Measurements from ENCODE around the gene HOXC6. TPM values are rescaled to one million over a fixed set of nuclear protein-coding genes. Genes with fewer than 3 reads are reported as not detected.

Gene HOXC6
- polyA plus RNA-seq, 1 experiment = 0.02 TPM

DNA sequence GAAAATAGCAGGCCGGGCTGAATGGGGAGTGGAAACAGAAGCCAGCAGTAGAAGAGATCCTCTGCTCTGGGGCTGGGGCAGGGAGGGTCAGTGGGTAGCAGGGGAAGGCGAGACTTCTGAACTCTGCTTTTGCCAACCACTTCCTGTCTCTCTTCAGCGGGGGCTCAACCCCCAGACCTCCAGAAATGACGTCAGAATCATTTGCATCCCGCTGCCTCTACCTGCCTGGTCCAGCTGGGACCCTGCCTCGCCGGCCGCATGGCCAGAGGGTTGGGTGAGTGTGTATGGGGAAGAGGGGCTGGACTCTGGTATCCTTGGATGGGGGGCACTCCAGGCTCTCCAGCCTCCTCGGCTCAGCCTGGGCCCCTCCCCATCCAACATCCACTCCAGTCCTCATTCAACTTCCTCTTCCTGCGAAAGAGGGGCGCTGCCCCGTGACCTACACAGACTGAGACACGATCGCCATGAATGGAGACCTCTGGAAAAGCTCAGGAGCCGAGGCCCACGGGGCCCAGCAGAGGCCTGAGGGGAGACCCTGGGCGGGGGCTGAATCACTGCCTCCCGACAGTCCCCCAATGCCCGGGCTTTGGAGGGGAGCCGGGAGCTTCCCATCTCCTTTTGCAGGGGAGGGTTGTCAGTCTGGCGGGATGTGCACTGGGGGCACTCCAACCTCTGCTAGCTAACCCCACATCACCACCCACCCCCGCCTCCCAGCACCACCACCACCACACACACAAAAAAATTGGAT, 24.9 kb downstream of the HOXC6 start:
- POLR2A ChIA-PET = no interaction called here
- Histone ChIP-seq H3K4me3 (ENCODE audit: low read depth, low read length) (no peak overlapping the region), H3K27ac (ENCODE audit: low read depth, low read length) (no peak overlapping the region), H3K9me3 (ENCODE audit: control insufficient read depth, insufficient read depth, low read length) (no peaks in the 10 kb centered on the region), H3K27me3 (ENCODE audit: control insufficient read depth, insufficient read depth, low read length) (peaks cover 90% of the 10 kb centered on the region)
- CTCF ChIA-PET = no interaction called here
- no peak for DNase-seq (ENCODE audit: low read depth, low spot score)
- TF ChIP-seq, protein P1, sequence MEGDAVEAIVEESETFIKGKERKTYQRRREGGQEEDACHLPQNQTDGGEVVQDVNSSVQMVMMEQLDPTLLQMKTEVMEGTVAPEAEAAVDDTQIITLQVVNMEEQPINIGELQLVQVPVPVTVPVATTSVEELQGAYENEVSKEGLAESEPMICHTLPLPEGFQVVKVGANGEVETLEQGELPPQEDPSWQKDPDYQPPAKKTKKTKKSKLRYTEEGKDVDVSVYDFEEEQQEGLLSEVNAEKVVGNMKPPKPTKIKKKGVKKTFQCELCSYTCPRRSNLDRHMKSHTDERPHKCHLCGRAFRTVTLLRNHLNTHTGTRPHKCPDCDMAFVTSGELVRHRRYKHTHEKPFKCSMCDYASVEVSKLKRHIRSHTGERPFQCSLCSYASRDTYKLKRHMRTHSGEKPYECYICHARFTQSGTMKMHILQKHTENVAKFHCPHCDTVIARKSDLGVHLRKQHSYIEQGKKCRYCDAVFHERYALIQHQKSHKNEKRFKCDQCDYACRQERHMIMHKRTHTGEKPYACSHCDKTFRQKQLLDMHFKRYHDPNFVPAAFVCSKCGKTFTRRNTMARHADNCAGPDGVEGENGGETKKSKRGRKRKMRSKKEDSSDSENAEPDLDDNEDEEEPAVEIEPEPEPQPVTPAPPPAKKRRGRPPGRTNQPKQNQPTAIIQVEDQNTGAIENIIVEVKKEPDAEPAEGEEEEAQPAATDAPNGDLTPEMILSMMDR (IDR thresholded peaks at IDR 0.05; ENCODE audit: low read depth, low read length) = no peak

DNA sequence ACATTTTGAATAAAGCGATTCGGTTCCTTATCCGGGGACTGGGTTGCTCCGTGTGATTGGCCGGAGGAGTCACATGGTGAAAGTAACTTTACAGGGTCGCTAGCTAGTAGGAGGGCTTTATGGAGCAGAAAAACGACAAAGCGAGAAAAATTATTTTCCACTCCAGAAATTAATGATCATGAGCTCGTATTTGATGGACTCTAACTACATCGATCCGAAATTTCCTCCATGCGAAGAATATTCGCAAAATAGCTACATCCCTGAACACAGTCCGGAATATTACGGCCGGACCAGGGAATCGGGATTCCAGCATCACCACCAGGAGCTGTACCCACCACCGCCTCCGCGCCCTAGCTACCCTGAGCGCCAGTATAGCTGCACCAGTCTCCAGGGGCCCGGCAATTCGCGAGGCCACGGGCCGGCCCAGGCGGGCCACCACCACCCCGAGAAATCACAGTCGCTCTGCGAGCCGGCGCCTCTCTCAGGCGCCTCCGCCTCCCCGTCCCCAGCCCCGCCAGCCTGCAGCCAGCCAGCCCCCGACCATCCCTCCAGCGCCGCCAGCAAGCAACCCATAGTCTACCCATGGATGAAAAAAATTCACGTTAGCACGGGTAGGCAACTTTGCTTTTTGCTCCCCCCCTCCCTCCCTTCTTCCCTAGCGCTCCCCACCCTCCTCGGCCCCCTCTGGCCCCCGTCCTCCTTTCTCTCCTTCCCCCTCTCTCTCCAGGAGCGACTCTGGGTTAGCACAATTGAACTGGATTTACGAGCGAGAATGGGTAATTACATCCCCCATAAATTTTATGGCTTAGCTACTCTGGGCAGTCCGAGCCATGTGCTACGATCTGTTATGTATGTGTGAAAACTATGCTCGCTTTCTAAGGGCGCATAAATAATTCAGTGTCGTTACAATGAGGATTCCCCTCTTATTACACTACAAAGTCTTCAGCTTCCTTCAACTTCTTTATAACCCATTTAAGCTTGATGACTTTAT, 25.8 kb downstream of the HOXC6 start, which contains the start of gene HOXC4:
Gene HOXC4 (plus strand): TSS at position 85 of the 991 bp plus-strand sequence. CDS start 88 bp downstream, at position 173.
- DNase-seq (ENCODE audit: low read depth, low spot score) = no peak
- ChIA-PET CTCF (no interaction called here), POLR2A (no interaction called here)
- TF ChIP-seq, protein P1 (IDR thresholded peaks at IDR 0.05; ENCODE audit: low read depth, low read length) = no peak
- Histone ChIP-seq H3K9me3 (ENCODE audit: control insufficient read depth, insufficient read depth, low read length) (no peaks in the 10 kb centered on the region), H3K27ac (ENCODE audit: low read depth, low read length) (no peak within 1 kb of the TSS), H3K27me3 (ENCODE audit: control insufficient read depth, insufficient read depth, low read length) (peaks cover 91% of the 10 kb centered on the region), H3K4me3 (ENCODE audit: low read depth, low read length) (no peak within 1 kb of the TSS)

DNA sequence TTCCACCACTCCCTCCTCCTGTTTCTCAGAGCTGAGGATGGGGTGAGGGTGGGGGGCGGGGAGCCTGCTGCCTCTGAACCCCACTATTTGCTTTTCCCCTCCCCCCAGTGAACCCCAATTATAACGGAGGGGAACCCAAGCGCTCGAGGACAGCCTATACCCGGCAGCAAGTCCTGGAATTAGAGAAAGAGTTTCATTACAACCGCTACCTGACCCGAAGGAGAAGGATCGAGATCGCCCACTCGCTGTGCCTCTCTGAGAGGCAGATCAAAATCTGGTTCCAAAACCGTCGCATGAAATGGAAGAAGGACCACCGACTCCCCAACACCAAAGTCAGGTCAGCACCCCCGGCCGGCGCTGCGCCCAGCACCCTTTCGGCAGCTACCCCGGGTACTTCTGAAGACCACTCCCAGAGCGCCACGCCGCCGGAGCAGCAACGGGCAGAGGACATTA, 26.5 kb downstream of the HOXC6 start:
- ChIA-PET POLR2A (no interaction called here), CTCF (no interaction called here)
- Histone ChIP-seq H3K27me3 (ENCODE audit: control insufficient read depth, insufficient read depth, low read length) (peaks cover 90% of the 10 kb centered on the region), H3K4me3 (ENCODE audit: low read depth, low read length) (no peak overlapping the region), H3K9me3 (ENCODE audit: control insufficient read depth, insufficient read depth, low read length) (no peaks in the 10 kb centered on the region), H3K27ac (ENCODE audit: low read depth, low read length) (no peak overlapping the region)
- no peak for DNase-seq (ENCODE audit: low read depth, low spot score)
- TF ChIP-seq, protein P1 (IDR thresholded peaks at IDR 0.05; ENCODE audit: low read depth, low read length) = no peak

DNA sequence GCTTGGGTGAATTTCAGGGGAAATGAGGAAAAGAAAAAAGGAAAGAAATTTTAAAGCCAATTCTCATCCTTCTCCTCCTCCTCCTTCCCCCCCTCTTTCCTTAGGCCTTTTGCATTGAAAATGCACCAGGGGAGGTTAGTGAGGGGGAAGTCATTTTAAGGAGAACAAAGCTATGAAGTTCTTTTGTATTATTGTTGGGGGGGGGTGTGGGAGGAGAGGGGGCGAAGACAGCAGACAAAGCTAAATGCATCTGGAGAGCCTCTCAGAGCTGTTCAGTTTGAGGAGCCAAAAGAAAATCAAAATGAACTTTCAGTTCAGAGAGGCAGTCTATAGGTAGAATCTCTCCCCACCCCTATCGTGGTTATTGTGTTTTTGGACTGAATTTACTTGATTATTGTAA, 27.3 kb downstream of the HOXC6 start:
- CTCF ChIA-PET = no interaction called here
- no peaks in the 10 kb centered on the region for H3K9me3 ChIP-seq (ENCODE audit: control insufficient read depth, insufficient read depth, low read length)
- no peak for DNase-seq (ENCODE audit: low read depth, low spot score)
- no peak overlapping the region for H3K27ac ChIP-seq (ENCODE audit: low read depth, low read length)
- peaks cover 83% of the 10 kb centered on the region for H3K27me3 ChIP-seq (ENCODE audit: control insufficient read depth, insufficient read depth, low read length)
- TF ChIP-seq, protein P1 (IDR thresholded peaks at IDR 0.05; ENCODE audit: low read depth, low read length) = no peak
- POLR2A ChIA-PET = no interaction called here
- no peak overlapping the region for H3K4me3 ChIP-seq (ENCODE audit: low read depth, low read length)

Measured in AG04450 (cell line).